GM18907 (cell line): ENCODE measurements around the gene ZBTB3.
"Not testable (repeated sequence)": the region's sequence is repeated elsewhere in the genome, so short reads cannot be mapped to it uniquely, and the experiment has no call there.

Experiments
- ATAC-seq: cut with Tn5 transposase; IDR thresholded peaks from one replicate; pipeline ENCODE4 v1.9.1; 2021; ENCODE audit warnings: mild to moderate bottlenecking, moderate library complexity; ENCODE audit not compliant: unreplicated experiment

The ZBTB3 gene

GRCh38 chr11:62716816-62717215 lies 37.1 kb downstream of the ZBTB3 start:
- no peak for ATAC-seq

DNA sequence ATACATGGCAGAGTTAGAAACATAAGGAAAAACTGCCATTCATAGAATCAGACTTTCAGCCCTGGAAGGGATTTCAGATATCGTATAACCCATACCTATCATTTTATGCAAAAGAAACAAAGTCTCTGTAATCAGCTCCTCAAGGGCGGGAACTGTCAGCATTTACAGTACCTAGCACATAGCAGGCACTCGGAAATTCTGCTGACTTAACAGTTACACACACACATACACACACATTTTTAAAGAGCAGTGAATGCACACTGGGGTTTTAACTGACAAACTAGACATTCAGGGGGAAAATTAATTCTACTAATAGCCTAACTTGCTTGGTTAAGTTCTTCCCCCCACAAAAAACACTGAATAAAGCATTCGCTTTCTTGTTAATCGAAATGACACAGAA lies 37.8 kb downstream of the ZBTB3 start:
- no peak for ATAC-seq

GRCh38 chr11:62715150-62716130 lies 38.5 kb downstream of the ZBTB3 start:
- no peak for ATAC-seq

GRCh38 chr11:62713343-62713742 lies 40.6 kb downstream of the ZBTB3 start:
- ATAC-seq: no peak

DNA sequence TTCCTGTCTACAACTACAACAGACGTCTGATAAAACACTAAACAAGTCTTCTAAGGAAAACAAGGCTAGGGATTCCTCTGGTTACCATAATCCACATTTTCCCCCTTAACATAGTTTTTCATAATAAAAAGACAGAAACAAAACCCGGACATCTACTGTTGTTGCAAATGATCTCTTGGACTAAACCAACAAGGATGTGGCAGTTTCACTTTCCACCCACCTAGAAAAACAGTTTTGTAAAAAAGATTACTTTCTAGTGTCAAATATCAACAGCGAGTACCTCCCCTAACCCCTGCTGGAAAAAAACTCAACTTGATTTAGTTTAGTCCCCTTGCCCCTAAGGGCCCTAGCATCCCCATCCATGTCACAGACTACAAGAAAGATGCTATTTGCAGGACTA lies 41.1 kb downstream of the ZBTB3 start:
- no peak for ATAC-seq

GRCh38 chr11:62712276-62712812 lies 41.6 kb downstream of the ZBTB3 start:
- ATAC-seq: no peak

GRCh38 chr11:62710001-62710345 lies 44.0 kb downstream of the ZBTB3 start:
- no peak for ATAC-seq

- peak; percentile 80 for ATAC-seq
Observed at GRCh38 chr11:62709247-62710000, 44.5 kb downstream of the ZBTB3 start.

GRCh38 chr11:62708793-62709192 lies 45.2 kb downstream of the ZBTB3 start:
- ATAC-seq: no peak

- ATAC-seq: no peak
Observed at GRCh38 chr11:62708392-62708791, 45.6 kb downstream of the ZBTB3 start.

DNA sequence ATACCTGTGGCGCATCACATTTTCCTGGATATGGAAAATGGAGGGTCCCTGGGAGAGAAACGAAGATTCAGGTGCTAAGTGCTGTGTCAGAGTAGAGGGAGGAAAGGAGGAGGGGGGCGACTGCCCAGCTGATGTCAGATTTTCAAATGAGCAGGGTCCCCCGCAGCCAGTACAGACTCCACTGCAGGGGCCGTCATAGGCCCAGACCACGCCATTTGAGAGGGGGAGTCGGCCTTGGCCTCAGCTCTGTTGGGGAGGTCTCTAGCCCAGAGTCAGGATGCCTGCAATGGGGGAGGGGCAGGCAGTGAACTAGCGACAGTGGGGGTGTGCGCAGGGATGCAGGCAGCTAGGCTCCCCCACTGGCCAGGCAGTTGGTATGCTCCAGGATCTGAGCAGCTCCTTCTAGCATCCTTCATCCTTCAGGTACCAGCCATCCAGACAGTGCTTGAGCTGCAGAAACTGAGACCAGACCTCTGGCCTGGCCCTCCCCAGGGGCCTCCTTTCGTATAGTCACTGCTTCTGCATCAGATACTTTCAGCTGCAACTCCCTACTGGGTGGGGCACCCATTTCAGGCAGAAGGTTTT lies 46.6 kb downstream of the ZBTB3 start, which contains the start of the genes BSCL2 and GNG3:
BSCL2 (minus strand) TSS at position 148 of the 585 bp plus-strand sequence. CDS start 229 bp downstream, outside the sequence.
GNG3 (plus strand) TSS at position 400 of the 585 bp plus-strand sequence. CDS start 620 bp downstream, outside the sequence.
- no peak for ATAC-seq

DNA sequence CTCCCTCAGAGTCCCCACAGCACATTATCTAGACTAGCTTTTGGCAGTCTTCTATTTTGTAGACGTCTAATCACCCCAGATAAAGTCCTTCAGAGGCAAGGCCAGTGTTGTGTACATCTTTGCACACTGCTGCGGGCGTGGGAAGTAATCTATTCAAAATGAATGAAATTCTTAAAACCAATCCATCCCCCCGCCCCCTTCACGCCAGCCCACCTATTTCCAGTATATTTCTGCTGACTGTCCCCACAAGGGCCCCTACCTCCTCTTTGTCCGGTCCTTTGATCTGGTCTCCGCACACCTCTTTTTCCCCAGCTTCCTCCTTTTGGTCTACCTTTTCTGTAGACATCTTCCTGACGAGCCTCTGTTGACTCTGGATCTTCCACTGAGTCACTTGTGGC lies 47.1 kb downstream of the ZBTB3 start:
- no peak for ATAC-seq

DNA sequence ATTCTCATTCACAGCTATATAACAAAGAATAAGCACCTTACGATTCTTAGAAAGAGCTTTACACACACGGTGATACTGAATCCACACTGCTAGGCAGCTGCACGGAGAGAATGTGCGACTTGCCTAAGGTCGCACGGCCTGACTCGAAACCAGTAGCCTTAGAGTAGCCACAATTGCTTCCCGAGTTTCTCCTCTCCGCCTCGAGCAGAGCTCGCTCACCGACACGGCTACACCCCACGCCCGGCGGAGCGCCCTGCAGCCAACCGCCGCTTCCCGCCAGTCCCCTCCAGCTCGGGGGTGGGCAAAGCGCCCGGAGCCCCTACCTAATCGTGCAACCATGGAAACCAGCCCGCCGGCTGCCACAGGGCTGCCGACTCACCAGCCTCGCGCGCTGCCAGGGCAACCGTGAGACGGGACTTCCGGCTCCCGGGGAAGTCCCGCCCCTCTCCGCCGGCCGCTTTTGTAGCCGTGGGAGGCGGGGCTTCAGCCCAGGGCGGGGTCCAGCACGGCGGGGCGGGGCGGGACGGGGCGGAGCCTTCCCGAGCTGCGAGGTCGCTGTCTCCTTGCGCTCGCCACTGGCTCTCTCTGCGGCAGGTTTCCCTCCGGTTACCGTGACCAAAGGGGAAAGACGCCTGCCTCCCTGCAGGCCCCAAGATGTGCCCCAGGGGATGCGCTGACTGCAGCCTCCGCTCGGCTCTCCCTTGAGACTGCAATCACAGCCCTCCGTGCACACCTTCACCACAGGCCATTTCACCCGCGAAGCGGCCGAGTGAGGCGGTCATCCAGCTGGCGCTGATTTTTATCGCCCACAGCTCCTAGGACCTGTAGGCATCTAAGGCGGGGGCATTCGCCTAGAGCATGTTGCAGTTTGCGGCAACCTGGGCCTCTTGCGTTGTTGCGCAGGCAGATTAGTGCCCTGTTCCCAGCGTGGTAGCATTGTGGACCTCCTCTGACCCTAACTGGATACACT lies 47.8 kb downstream of the ZBTB3 start:
- peak; percentile 57 for ATAC-seq

DNA sequence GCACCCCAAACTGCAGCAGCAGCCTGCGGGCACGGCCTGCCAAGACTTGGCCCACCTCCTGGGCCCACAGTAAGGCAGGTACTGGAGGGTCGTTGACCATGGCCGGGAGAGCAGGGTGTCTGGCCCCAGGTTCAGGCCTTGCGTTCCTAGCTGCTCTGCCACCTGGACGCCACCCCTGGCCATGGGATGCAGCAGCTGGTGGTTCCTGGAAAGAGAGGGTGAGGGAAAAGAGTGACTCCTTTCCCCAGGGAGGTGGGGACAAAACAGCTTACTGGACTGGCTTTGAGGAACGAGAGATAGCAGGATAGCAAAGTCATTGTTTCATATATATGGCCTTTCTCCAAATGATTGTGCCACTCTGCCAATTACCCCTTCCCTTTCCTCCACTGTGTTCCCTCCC lies 48.5 kb downstream of the ZBTB3 start:
- ATAC-seq: no peak

GRCh38 chr11:62703921-62704320 lies 50.0 kb downstream of the ZBTB3 start:
- ATAC-seq: not testable (repeated sequence)

DNA sequence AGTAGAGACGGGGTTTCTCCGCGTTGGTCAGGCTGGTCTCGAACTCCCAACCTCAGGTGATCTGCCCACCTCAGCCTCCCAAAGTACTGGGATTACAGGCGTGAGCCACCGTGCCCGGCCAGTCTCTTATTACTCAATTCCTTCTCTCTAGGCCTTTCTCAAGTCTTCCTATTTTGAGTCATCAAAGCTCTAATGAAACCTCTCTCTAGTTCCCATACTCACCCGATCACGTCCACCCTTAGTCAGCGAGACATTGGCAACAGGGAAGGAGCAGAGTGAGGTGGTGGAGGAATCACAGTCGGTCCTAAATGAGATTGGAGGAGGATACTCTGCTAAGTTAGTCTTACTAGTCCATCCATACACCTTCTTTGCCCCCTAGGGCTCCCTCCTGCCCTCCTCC lies 51.7 kb downstream of the ZBTB3 start:
- ATAC-seq: no peak
